ENCODE data around the gene OLAH.
A peak's percentile ranks its signal among the peaks of the same experiment; 100 is the strongest.

OLAH gene

GRCh38 chr10:15120523-15120922 is 76.8 kb downstream of the OLAH start:
- peaks cover 4 to 73% of the 10 kb centered on the region in 2 experiments; a peak in 2 of 3 replicates for H3K36me3 ChIP-seq (ENCODE audit: control insufficient read depth in 2 of 2, insufficient read depth in 1 of 2, low read length in 2 of 2)
- no peaks in the 10 kb centered on the region for H3K9me3 ChIP-seq (ENCODE audit: control insufficient read depth, insufficient read depth, low read depth, low read length)
- TF ChIP-seq ZNF302 (tag by site-specific recombination; IDR thresholded peaks at IDR 0.05; ENCODE audit: low read depth) = no peak
- TF ChIP-seq PRDM10 (tag by site-specific recombination; IDR thresholded peaks at IDR 0.05) = no peak
- TF ChIP-seq SETDB1 (IDR thresholded peaks at IDR 0.05; ENCODE audit: insufficient read length, low read length) = no peak
- no peak for TF ChIP-seq ZNF37A (tag by site-specific recombination; IDR thresholded peaks at IDR 0.05)
- no peak for TF ChIP-seq OVOL3 (tag by site-specific recombination; IDR thresholded peaks at IDR 0.05)
- no peak for TF ChIP-seq ZNF610 (tag by site-specific recombination; IDR thresholded peaks at IDR 0.05; ENCODE audit: borderline replicate concordance)
- TF ChIP-seq ZNF626 (tag by site-specific recombination; IDR thresholded peaks at IDR 0.05) = no peak
- no peak for TF ChIP-seq ZNF2 (tag by site-specific recombination; IDR thresholded peaks at IDR 0.05)
- no peak for TF ChIP-seq ZNF394 (tag by site-specific recombination; IDR thresholded peaks at IDR 0.05; ENCODE audit: borderline replicate concordance)
- TF ChIP-seq ZNF223 (tag by site-specific recombination; IDR thresholded peaks at IDR 0.05) = no peak
- H3K4me1 ChIP-seq (ENCODE audit: control insufficient read depth, insufficient read depth, low read length) = no peaks in the 10 kb centered on the region
- H3K27ac ChIP-seq (ENCODE audit: extremely low read depth, low read depth, low read length) = no peak overlapping the region
- POLR2A ChIA-PET = interaction anchor here (0.6 kb wide), 1 partner anchor 15 kb away, joined by 3 read pairs; no protein-coding TSS in a partner anchor
- CTCF ChIA-PET = no interaction called here
- H3K4me3 ChIP-seq (ENCODE audit: low read depth, low read length) = no peak overlapping the region

GRCh38 chr10:15121707-15122106 is 78.0 kb downstream of the OLAH start:
- ChIA-PET CTCF (interaction anchor here (1.0 kb wide), 1 partner anchor 22 kb away, joined by 4 read pairs; no protein-coding TSS in a partner anchor), POLR2A (interaction anchor here (0.6 kb wide), 1 partner anchor 20 kb away, joined by 4 read pairs; no protein-coding TSS in a partner anchor)
- H3K4me1 ChIP-seq (ENCODE audit: control insufficient read depth, insufficient read depth, low read length) = no peaks in the 10 kb centered on the region
- H3K4me3 ChIP-seq (ENCODE audit: low read depth, low read length) = no peak overlapping the region
- TF ChIP-seq ZSCAN18 (tag by site-specific recombination; IDR thresholded peaks at IDR 0.05) (no peak), ZNF148 (tag by site-specific recombination; IDR thresholded peaks at IDR 0.05; ENCODE audit: borderline replicate concordance) (no peak), ATF2 (tag by site-specific recombination; IDR thresholded peaks at IDR 0.05; ENCODE audit: low read depth) (peak; percentile 62; the same call in 1 of the 2 replicates), MEIS1 (CRISPR knock-in tag; IDR thresholded peaks at IDR 0.05; ENCODE audit: borderline replicate concordance) (no peak), ZNF433 (tag by site-specific recombination; IDR thresholded peaks at IDR 0.05; ENCODE audit: low read depth) (no peak)
- H3K36me3 ChIP-seq (ENCODE audit: control insufficient read depth in 2 of 2, insufficient read depth in 1 of 2, low read length in 2 of 2) = peaks cover 8 to 73% of the 10 kb centered on the region in 2 experiments; a peak in 2 of 3 replicates
- no peaks in the 10 kb centered on the region for H3K9me3 ChIP-seq (ENCODE audit: control insufficient read depth, insufficient read depth, low read depth, low read length)
- no peak overlapping the region for H3K27ac ChIP-seq (ENCODE audit: extremely low read depth, low read depth, low read length)
